GM15510 (cell line): ENCODE data around the gene PPP1R9B.

ENCODE experiments used
- POLR2A ChIP-seq: IDR thresholded peaks from 3 replicates; pipeline ENCODE4 v1.6.1; 2011; ENCODE audit warnings: borderline replicate concordance; ENCODE audit not compliant: insufficient read length; ENCODE audit errors: extremely low read depth

The PPP1R9B gene

GRCh38 chr17:50161911-50162288, 11.4 kb upstream of the PPP1R9B start:
- no peak for TF ChIP-seq POLR2A

- TF ChIP-seq POLR2A: peak; percentile 41
Measured at GRCh38 chr17:50161023-50161910, 10.8 kb upstream of the PPP1R9B start.

GRCh38 chr17:50157891-50158290, 7.4 kb upstream of the PPP1R9B start:
- TF ChIP-seq POLR2A: no peak

- TF ChIP-seq POLR2A: no peak
Measured at GRCh38 chr17:50155115-50155819, 4.8 kb upstream of the PPP1R9B start.

- TF ChIP-seq POLR2A: no peak
Measured at GRCh38 chr17:50154604-50155003, 4.1 kb upstream of the PPP1R9B start.

- no peak for TF ChIP-seq POLR2A
Measured at GRCh38 chr17:50153650-50154575, 3.4 kb upstream of the PPP1R9B start.

- no peak for TF ChIP-seq POLR2A
Measured at GRCh38 chr17:50152736-50153135, 2.3 kb upstream of the PPP1R9B start.

- TF ChIP-seq POLR2A: peak; percentile 37
Measured at GRCh38 chr17:50151937-50152547, 1.6 kb upstream of the PPP1R9B start.

- TF ChIP-seq POLR2A: peak; percentile 66
Measured at GRCh38 chr17:50151041-50151936, 812 bp upstream of the PPP1R9B start.

GRCh38 chr17:50149417-50150353, 792 bp downstream of the PPP1R9B start:
- TF ChIP-seq POLR2A: peak; percentile 34

GRCh38 chr17:50149091-50149416, 1.4 kb downstream of the PPP1R9B start:
- peak; percentile 20 for TF ChIP-seq POLR2A

GRCh38 chr17:50148226-50149090, 2.0 kb downstream of the PPP1R9B start:
- peak; percentile 33 for TF ChIP-seq POLR2A

GRCh38 chr17:50147841-50148225, 2.6 kb downstream of the PPP1R9B start:
- no peak for TF ChIP-seq POLR2A
